Testis (tissue), 3 donors: ENCODE results near the gene CACNA1D. TPM values are rescaled to one million over a fixed set of nuclear protein-coding genes. Genes with fewer than 3 reads are reported as not detected.

Experiments used
- DNase-seq: peaks from one replicate; pipeline ENCODE4 v3.0.0-alpha.2; 2019
- H3K27ac ChIP-seq, 2 donors: fragments of 200-600 bp; sonication (generic); one replicate each; pipeline ENCODE4 v1.5.1; 2019
- H3K27me3 ChIP-seq: fragments of 200-600 bp; sonication (generic); one replicate; pipeline ENCODE4 v1.5.1; 2019
- H3K36me3 ChIP-seq: fragments of 200-600 bp; sonication (generic); one replicate; pipeline ENCODE4 v1.5.1; 2017; ENCODE audit warnings: low read depth; ENCODE audit errors: missing control alignments
- H3K4me1 ChIP-seq: fragments of 200-600 bp; sonication (generic); one replicate; pipeline ENCODE4 v1.5.1; 2019
- H3K4me3 ChIP-seq, 2 donors: fragments of 200-600 bp; sonication (generic); one replicate each; pipeline ENCODE4 v1.5.1; 2017 to 2019
- H3K9me3 ChIP-seq: fragments of 200-600 bp; sonication (generic); one replicate; pipeline ENCODE4 v1.5.1; 2017
- CTCF ChIP-seq, 3 experiments: fragments of 450-650 bp in 2 of 3; fragments of 200-600 bp in 1 of 3; sonication (generic) in 1 of 3; IDR thresholded peaks; one replicate each; pipeline ENCODE4 v1.5.1; 2016 to 2019; ENCODE audit warnings: antibody characterized with exemption in 3 of 3, mild to moderate bottlenecking in 2 of 3, moderate library complexity in 1 of 3
- POLR2A ChIP-seq: fragments of 450-650 bp; IDR thresholded peaks from one replicate; pipeline ENCODE4 v1.6.1; 2017; ENCODE audit warnings: antibody characterized with exemption, mild to moderate bottlenecking, moderate library complexity
- WGBS, 2 donors: methylation state at CpG; one replicate each; pipeline ENCODE4 v1.1.5; 2018; 5-methylcytosine and 5-hydroxymethylcytosine counted together
- intact Hi-C: fragments of 100-400 bp; cut with DNase I; formaldehyde crosslinking; loops from one replicate; pipeline ENCODE4 v1.15.1; 2023; ENCODE audit warnings: low total_unique reads
- polyA plus RNA-seq: library from polyadenylated mRNA; stranded (reverse); fragments of 350-450 nt; fragmentation: Illumina TruSeq; extraction: RNeasy Lipid Tissue Mini Kit (QIAGEN cat#74804); gene quantifications from one replicate; pipeline ENCODE4 v1.2.3, GENCODE V29; 2014; ENCODE audit warnings: low read depth, low replicate concordance; ENCODE audit not compliant: insufficient read depth
- total RNA-seq, 2 donors: library from RNA; depleted of rRNA; stranded (reverse); fragments of >200 nt; gene quantifications; one replicate each; pipeline ENCODE4 v1.2.3, GENCODE V29; 2016

The CACNA1D gene
- total and polyA plus RNA-seq, 3 donors from 2014 or later = 8.0 to 39.0 (median 37.6) TPM

DNA sequence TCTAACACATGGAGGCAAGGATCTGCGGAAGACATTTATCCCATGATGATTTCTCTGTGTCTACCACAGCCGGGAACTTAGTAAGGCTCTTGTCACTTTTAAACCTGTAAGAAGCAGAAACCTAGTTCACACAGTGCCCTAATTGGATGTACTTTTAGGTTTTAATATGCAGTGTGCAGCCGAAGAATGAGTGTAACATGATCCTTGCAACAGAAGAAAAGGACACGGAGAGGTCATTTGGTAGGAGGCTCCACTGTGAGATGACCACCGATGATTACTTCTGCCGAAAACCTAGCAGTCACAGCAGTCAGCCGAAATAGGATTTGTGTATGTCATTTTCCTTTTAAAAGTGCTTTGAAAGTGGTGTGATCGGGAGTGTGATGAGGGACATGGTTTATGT, 6.8 kb downstream of the CACNA1D start:
- DNase-seq = no peak
- H3K9me3 ChIP-seq = no peaks in the 10 kb centered on the region
- intact Hi-C loops = no loop called here
- no peak overlapping the region for H3K4me3 ChIP-seq
- no peak overlapping the region for H3K27ac ChIP-seq
- no peaks in the 10 kb centered on the region for H3K36me3 ChIP-seq
- H3K27me3 ChIP-seq = no peaks in the 10 kb centered on the region
- TF ChIP-seq CTCF (IDR thresholded peaks at IDR 0.05) = no peak
- no peak for TF ChIP-seq POLR2A
- WGBS, 2 donors = 46 to 52% methylated on average over 8 of the region's 8 CpGs
- peaks cover 20% of the 10 kb centered on the region for H3K4me1 ChIP-seq

DNA sequence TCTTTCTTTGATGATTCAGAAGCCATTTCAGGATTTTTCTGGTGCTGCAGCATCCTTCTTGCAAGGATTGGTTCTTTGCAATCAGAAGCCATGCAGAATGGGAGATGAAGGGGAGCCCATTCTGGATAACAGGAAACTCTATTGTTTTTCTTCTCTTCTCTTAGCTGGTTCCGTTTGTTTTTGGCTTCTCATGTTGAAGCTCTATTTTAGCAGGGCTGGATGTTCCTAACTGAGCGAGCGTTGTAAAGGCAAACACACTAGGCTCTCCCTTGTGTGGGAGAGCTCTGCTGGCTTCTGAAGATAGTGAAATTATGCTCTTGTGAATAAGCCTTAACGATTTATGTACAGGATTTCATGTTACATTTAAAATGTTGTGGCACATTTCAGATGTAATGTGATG, 8.3 kb downstream of the CACNA1D start:
- H3K27ac ChIP-seq = no peak overlapping the region
- no peak for DNase-seq
- intact Hi-C loops = no loop called here
- H3K4me3 ChIP-seq = no peak overlapping the region
- TF ChIP-seq CTCF (IDR thresholded peaks at IDR 0.05) = no peak
- WGBS, 2 donors = 30 to 37% methylated on average over 4 of the region's 4 CpGs
- H3K9me3 ChIP-seq = no peaks in the 10 kb centered on the region
- H3K36me3 ChIP-seq = no peaks in the 10 kb centered on the region
- H3K4me1 ChIP-seq = peaks cover 13% of the 10 kb centered on the region
- H3K27me3 ChIP-seq = no peaks in the 10 kb centered on the region

DNA sequence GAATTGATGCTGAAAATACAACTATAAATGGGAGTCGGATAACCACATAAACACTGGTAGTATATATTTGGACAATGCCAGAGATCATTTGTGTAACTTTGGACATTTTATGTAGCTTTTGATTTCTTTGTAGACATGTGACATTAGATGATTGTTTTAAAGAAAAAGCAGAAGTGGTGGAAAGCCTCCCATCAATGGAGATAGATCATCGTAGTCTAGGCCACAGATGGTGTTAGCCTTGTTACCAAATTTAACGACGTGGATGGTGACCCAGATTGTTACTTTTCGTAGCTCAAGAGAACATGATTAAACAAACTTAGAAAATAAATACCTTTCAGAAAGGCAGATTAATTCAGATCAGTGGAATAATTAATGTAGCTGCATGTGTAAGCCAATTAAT, 8.8 kb downstream of the CACNA1D start:
- Histone ChIP-seq H3K9me3 (no peaks in the 10 kb centered on the region), H3K36me3 (no peaks in the 10 kb centered on the region), H3K4me3 (no peak overlapping the region), H3K27me3 (no peaks in the 10 kb centered on the region), H3K4me1 (peaks cover 12% of the 10 kb centered on the region), H3K27ac (no peak overlapping the region)
- DNase-seq = no peak
- intact Hi-C loops = no loop called here
- TF ChIP-seq CTCF (IDR thresholded peaks at IDR 0.05) (no peak), POLR2A (no peak)
- WGBS, 2 donors = 52 to 65% methylated on average over 5 of the region's 5 CpGs

DNA sequence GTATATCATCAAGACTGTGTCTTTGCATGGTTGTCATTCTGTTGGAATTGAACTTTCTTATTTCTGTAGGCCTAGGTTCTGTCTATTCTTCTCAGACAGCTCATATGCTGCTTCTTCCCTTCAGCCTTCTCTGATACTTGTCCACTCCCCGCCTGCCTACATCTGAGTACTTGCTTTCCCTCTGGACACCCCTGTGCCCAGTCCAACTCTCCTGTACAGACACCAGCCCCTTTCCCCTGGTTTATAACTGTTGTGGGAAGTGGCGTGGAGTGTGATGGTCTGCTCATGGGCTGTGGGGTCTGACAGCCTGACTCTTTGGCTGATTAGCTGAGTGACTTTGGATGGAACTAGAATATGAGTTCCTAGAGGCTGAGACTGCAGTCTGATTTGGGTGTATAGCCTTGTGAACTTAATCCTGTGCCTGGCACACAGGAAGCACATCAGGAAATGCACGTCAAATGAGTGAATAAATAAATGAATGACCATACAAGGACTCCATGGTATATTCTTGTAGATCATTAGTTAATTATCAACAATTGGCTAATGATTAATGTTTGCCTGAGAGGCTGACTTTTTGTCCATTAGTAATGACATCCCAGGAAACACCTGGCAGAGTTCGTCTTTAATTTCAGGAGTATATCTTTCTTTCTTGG, 11.8 kb downstream of the CACNA1D start:
- intact Hi-C loops = no loop called here
- Histone ChIP-seq H3K36me3 (no peaks in the 10 kb centered on the region), H3K4me3 (no peak overlapping the region), H3K27me3 (no peaks in the 10 kb centered on the region), H3K9me3 (no peaks in the 10 kb centered on the region), H3K27ac (no peak overlapping the region), H3K4me1 (peaks cover 4% of the 10 kb centered on the region)
- no peak for DNase-seq
- 88 to 92% methylated on average over 4 of the region's 4 CpGs for WGBS, 2 donors
- TF ChIP-seq POLR2A (no peak), CTCF (IDR thresholded peaks at IDR 0.05) (no peak)

- TF ChIP-seq CTCF (IDR thresholded peaks at IDR 0.05) (no peak), POLR2A (no peak)
- H3K9me3 ChIP-seq = no peaks in the 10 kb centered on the region
- no peak overlapping the region for H3K27ac ChIP-seq
- no peaks in the 10 kb centered on the region for H3K36me3 ChIP-seq
- no peaks in the 10 kb centered on the region for H3K4me1 ChIP-seq
- intact Hi-C loops = no loop called here
- DNase-seq = no peak
- H3K27me3 ChIP-seq = no peaks in the 10 kb centered on the region
- H3K4me3 ChIP-seq = no peak overlapping the region
Measured at GRCh38 chr3:53506763-53507145, 12.3 kb downstream of the CACNA1D start.
